ENCODE measurements around the gene SRSF3.

The SRSF3 gene

DNA sequence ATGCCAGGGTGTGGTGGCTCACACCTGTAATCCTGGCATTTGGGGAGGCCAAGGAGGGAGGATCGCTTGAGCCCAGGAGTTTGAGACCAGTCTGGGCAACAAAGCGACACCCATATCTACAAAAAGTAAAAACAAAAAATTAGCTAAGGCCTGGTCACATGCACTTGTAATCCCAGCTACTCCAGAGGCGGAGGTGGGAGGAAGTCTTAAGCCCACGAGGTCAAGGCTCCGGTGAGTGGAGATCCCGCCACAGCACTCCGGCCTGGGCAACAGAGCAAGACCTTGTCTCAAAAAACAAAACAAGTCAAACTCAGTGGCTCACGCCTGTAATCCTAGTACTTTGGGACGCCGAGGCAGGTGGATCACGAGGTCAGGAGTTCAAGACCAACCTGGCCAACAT, 35.6 kb downstream of the SRSF3 start:
- TF ChIP-seq, protein P1, sequence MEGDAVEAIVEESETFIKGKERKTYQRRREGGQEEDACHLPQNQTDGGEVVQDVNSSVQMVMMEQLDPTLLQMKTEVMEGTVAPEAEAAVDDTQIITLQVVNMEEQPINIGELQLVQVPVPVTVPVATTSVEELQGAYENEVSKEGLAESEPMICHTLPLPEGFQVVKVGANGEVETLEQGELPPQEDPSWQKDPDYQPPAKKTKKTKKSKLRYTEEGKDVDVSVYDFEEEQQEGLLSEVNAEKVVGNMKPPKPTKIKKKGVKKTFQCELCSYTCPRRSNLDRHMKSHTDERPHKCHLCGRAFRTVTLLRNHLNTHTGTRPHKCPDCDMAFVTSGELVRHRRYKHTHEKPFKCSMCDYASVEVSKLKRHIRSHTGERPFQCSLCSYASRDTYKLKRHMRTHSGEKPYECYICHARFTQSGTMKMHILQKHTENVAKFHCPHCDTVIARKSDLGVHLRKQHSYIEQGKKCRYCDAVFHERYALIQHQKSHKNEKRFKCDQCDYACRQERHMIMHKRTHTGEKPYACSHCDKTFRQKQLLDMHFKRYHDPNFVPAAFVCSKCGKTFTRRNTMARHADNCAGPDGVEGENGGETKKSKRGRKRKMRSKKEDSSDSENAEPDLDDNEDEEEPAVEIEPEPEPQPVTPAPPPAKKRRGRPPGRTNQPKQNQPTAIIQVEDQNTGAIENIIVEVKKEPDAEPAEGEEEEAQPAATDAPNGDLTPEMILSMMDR (IDR thresholded peaks at IDR 0.05; ENCODE audit: low read depth, low read length): no peak
- no peak overlapping the region for H3K4me3 ChIP-seq (replicated peaks in 1 of 2; ENCODE audit: low read depth in 2 of 2, low read length in 2 of 2)
- no peak for DNase-seq (ENCODE audit: low read depth in 2 of 2)

DNA sequence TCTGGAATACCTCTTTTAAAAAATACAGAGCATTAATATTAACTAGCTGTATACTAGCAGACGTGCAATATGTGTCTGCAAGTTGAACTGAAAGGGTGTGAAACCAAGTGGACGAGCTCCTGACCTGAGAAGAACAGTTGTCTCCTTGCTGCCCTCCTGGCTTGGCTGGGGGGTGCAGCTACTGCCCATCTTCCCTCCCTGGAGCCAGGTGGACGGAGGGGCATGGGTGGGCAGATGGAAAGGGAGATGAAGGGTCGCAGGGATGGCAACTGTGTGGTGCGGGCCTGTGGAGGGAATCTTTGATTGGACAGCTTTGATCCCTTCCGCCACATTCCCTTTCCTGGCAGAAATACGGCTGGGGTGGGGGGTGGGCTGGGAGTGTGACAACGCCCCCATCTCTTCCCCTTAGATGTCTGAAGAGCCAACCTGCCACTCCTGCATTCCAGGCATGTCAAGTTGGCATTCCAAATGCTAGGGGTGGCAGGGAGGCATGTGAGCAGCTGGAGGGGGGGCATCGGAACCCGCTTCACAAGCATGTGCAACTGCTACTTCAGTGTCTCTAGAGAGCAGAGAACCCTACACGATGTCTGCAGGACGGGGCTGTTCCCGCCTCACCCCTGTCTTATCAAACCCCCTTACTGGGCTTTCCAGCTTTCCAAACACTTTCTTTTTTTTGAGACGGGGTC, 37.3 kb downstream of the SRSF3 start:
- H3K4me3 ChIP-seq (replicated peaks in 1 of 2; ENCODE audit: low read depth in 2 of 2, low read length in 2 of 2): no peak overlapping the region
- TF ChIP-seq, protein P1 (IDR thresholded peaks at IDR 0.05; ENCODE audit: low read depth, low read length): no peak
- DNase-seq (ENCODE audit: low read depth in 2 of 2): no peak

DNA sequence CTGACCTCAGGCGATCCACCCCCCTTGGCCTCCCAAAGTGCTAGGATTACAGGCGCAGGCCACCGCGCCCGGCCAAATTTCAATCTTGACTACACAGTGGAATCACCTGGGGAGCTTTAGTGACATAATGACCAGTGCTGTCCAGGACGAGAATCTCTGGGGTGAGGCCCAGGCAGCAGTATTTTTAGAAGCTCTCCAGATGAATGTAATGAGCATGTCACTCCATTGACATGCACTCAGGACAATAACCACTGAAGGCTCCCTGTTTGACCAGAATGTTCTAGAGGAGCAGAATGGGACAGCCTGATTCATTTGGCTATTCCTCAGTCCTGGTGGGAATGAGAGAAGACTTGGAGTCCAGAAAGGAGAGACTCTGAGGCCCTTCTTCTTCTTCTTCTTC, 39.2 kb downstream of the SRSF3 start:
- no peak overlapping the region for H3K4me3 ChIP-seq (replicated peaks in 1 of 2; ENCODE audit: low read depth in 2 of 2, low read length in 2 of 2)
- TF ChIP-seq, protein P1 (IDR thresholded peaks at IDR 0.05; ENCODE audit: low read depth, low read length): no peak
- no peak for DNase-seq (ENCODE audit: low read depth in 2 of 2)

DNA sequence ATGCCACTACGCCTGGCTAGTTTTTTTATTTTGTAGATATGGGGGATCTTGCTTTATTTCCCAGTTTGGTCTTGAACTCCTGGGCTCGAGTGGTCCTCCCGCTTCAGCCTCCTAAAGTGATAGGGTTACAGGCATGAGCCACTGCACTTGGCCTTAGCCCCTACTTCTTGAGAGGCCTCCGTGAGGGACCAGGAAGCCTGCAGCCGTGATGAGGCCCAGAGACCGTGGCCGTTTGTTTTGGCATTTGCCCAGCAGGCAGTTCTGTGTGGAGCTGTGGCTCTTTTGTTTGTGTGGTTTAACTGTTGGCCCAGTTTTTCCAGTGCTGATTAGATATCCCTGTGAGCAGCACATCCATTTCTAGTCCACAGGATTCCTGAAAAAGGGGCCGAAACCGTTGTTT, 39.8 kb downstream of the SRSF3 start:
- no peak overlapping the region for H3K4me3 ChIP-seq (replicated peaks in 1 of 2; ENCODE audit: low read depth in 2 of 2, low read length in 2 of 2)
- DNase-seq (ENCODE audit: low read depth in 2 of 2): peak; percentile 77 to 97
- TF ChIP-seq, protein P1 (IDR thresholded peaks at IDR 0.05; ENCODE audit: low read depth, low read length): no peak

DNA sequence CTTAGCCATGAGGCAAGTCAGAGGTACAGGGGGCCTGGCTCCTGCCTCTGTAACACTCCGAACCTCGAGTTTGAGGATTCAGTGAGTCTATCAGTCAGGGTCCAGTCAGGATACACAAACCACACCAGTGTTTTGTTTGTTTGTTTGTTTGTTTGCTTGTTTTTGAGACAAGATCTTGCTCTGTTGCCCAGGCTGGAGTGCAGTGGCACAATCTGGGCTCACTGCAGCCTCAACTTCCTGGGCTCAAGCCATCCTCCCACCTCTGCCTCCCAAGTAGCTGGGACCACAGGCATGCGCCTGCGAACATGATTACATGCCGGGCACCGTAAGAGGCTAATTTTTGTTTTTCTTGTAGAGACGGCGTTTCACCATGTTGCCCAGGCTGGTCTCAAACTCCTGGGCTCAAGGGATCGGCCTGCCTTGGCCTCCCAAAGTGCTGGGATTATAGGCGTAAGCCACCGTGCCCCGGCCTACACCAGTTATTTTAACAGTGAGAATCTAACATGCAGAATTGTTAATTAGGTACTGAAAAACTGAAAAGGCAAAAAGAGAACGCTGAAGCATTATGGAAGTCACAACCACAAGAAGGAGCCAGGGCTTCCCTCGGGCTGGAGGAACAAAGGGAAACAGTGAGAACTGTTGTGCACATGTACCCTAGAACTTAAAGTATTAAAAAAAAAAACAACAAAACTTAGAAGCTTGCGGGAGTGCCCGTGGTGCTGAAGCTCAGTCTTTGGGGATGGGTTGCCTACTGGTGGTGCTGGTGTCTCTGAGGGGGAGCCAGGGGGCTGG, 40.4 kb downstream of the SRSF3 start:
- DNase-seq (ENCODE audit: low read depth in 2 of 2): no peak
- H3K4me3 ChIP-seq (replicated peaks in 1 of 2; ENCODE audit: low read depth in 2 of 2, low read length in 2 of 2): no peak overlapping the region
- TF ChIP-seq, protein P1 (IDR thresholded peaks at IDR 0.05; ENCODE audit: low read depth, low read length): no peak

DNA sequence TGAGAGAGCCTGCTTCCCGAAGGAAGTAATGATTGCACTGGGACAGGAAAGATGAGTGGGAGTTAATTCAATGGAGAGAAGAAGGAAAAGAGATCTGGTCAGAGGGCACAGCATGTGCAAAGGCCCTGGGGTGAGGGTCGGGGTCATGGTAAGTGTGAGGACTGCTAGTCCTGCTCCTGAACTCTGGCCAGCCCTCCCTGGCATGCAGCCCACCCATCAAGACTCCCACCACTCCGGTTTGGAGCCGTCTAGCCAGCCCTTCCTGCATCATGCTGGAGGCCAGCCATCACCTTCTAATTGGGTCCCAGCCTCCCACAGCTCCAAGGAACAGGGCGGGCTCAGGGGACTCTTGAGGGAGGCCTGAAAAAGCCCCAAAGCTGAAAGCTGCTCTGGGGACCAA, 42.1 kb downstream of the SRSF3 start:
- TF ChIP-seq, protein P1 (IDR thresholded peaks at IDR 0.05; ENCODE audit: low read depth, low read length): no peak
- DNase-seq (ENCODE audit: low read depth in 2 of 2): peak in 1 of 2 donors; percentile 64
- no peak overlapping the region for H3K4me3 ChIP-seq (replicated peaks in 1 of 2; ENCODE audit: low read depth in 2 of 2, low read length in 2 of 2)
